HepG2 (cell line): ENCODE data around the gene NFKBIL1. TPM values are rescaled to one million over a fixed set of nuclear protein-coding genes. Genes with fewer than 3 reads are reported as not detected.
A peak's percentile ranks its signal among the peaks of the same experiment; 100 is the strongest.

Experiments
- ATAC-seq: fragments of 200-7000 bp; cut with Tn5 transposase; 3 replicates; pipeline ENCODE4 v1.9.1; 2020; ENCODE audit warnings: mild to moderate bottlenecking, moderate library complexity
- BruUV-seq: library from RNA; stranded (reverse); fragments of 400-500 nt; replicated peaks from 2 replicates; lab custom pipeline; 2021; lab: Mats Ljungman, UMichigan
- CTCF ChIA-PET: fragments of 300-600 bp; formaldehyde crosslinking; extraction: SDS; loops from one replicate; lab custom pipeline; 2021; ENCODE audit warnings: low total read pairs, inconsistent platforms, low intra/inter-chr PET ratio; lab: Yijun Ruan, JAX
- POLR2A ChIA-PET: fragments of 350-600 bp; sonication (Branson Sonifier 250); formaldehyde crosslinking; loops from one replicate; lab custom pipeline; 2020; ENCODE audit warnings: antibody characterized with exemption, inconsistent platforms; lab: Yijun Ruan, JAX
- DNase-seq: peaks from one replicate; pipeline ENCODE4 v3.0.0-alpha.2; 2015; ENCODE audit warnings: low spot score
- FAIRE-seq: peaks from 3 replicates; lab custom pipeline; 2011; peaks lifted over from hg19 to GRCh38; lab: Jason Lieb, UNC
- H2AFZ ChIP-seq: one replicate; pipeline ENCODE4 v1.6.1; 2011; ENCODE audit warnings: low read length, inconsistent platforms
- H3K27ac ChIP-seq: fragments of 300-600 bp; 3 replicates; pipeline ENCODE4 v1.8.0; 2011; ENCODE audit warnings: mixed run types, mild to moderate bottlenecking, mixed read lengths, low read length, inconsistent platforms; ENCODE audit not compliant: insufficient read depth; ENCODE audit errors: extremely low read length
- H3K27me3 ChIP-seq, 2 experiments: fragments of 200-600 bp in 1 of 2; 2 replicates in 1 of 2; 3 replicates in 1 of 2; pipeline versions ENCODE4 v1.6.0 to v1.8.0; 2011; ENCODE audit warnings: low read length in 2 of 2, mild to moderate bottlenecking in 2 of 2, moderate library complexity in 2 of 2, inconsistent platforms in 1 of 2; ENCODE audit not compliant: insufficient read depth in 2 of 2, control insufficient read depth in 1 of 2
- H3K36me3 ChIP-seq, 2 experiments: fragments of 200-600 bp in 1 of 2; replicated peaks in 1 of 2; 2 replicates in 1 of 2; 3 replicates in 1 of 2; pipeline versions ENCODE4 v1.5.1 to v1.8.0; 2011; ENCODE audit warnings: low read length in 2 of 2, inconsistent platforms in 1 of 2; ENCODE audit not compliant: insufficient read depth in 2 of 2, control insufficient read depth in 1 of 2
- H3K4me1 ChIP-seq: 2 replicates; pipeline ENCODE4 v1.5.1; 2012; ENCODE audit warnings: low read length, inconsistent platforms; ENCODE audit not compliant: insufficient read depth
- H3K4me2 ChIP-seq: 2 replicates; pipeline ENCODE4 v1.6.0; 2011; ENCODE audit warnings: low read depth, low read length, inconsistent platforms
- H3K4me3 ChIP-seq, 3 experiments: fragments of 200-600 bp in 1 of 3; sonication (generic), shearing (Covaris generic) in 1 of 3; replicated peaks in 1 of 3; 2 replicates each; pipeline ENCODE4 v1.5.1; 2011 to 2016; ENCODE audit warnings: low read length in 3 of 3, inconsistent platforms in 2 of 3, low read depth in 2 of 3, mild to moderate bottlenecking in 2 of 3, control low read depth in 1 of 3, mixed read lengths in 1 of 3; ENCODE audit not compliant: insufficient read depth in 1 of 3
- H3K79me2 ChIP-seq: one replicate; pipeline ENCODE4 v1.6.1; 2011; ENCODE audit warnings: low read length, inconsistent platforms; ENCODE audit not compliant: insufficient read depth
- H3K9ac ChIP-seq: 2 replicates; pipeline ENCODE4 v1.6.0; 2011; ENCODE audit warnings: mild to moderate bottlenecking, low read depth, low read length, inconsistent platforms; ENCODE audit not compliant: insufficient read depth
- H3K9me3 ChIP-seq: 2 replicates; pipeline ENCODE4 v1.5.1; 2012; ENCODE audit warnings: mild to moderate bottlenecking, low read length
- H4K20me1 ChIP-seq: 2 replicates; pipeline ENCODE4 v1.6.0; 2011; ENCODE audit warnings: inconsistent platforms, mild to moderate bottlenecking, low read length, moderate library complexity; ENCODE audit not compliant: insufficient read depth
- JDP2 ChIP-seq: sonication (generic); formaldehyde crosslinking; IDR thresholded peaks from 2 replicates; pipeline ENCODE4 v1.8.1; 2022; ENCODE audit warnings: missing genetic modification reagents, borderline replicate concordance
- PITX1 ChIP-seq: sonication (generic); formaldehyde crosslinking; IDR thresholded peaks from 2 replicates; pipeline ENCODE4 v1.5.1; 2020; ENCODE audit warnings: mild to moderate bottlenecking, missing genetic modification reagents
- RAD21 ChIP-seq: fragments of 450-650 bp; formaldehyde crosslinking; IDR thresholded peaks from 2 replicates; pipeline ENCODE4 v1.5.0; 2020; ENCODE audit warnings: mild to moderate bottlenecking
- REL ChIP-seq: sonication (generic); formaldehyde crosslinking; conservative IDR thresholded peaks from 2 replicates; pipeline ENCODE4 v1.8.0; 2022; ENCODE audit warnings: mild to moderate bottlenecking, missing genetic modification reagents, moderate library complexity
- SALL1 ChIP-seq: sonication (generic); formaldehyde crosslinking; IDR thresholded peaks from 2 replicates; pipeline ENCODE4 v1.8.0; 2022; ENCODE audit warnings: mild to moderate bottlenecking, missing genetic modification reagents
- SMC3 ChIP-seq: IDR thresholded peaks from 2 replicates; pipeline ENCODE4 v1.6.1; 2011; ENCODE audit warnings: low read length, improper control_type of control experiment
- SPEN ChIP-seq: sonication (generic); formaldehyde crosslinking; IDR thresholded peaks from 2 replicates; pipeline ENCODE4 v1.5.1; 2020; ENCODE audit warnings: low read depth, mild to moderate bottlenecking, missing genetic modification reagents
- STAG1 ChIP-seq: sonication (generic); formaldehyde crosslinking; IDR thresholded peaks from 2 replicates; pipeline ENCODE4 v1.4.0; 2020; ENCODE audit warnings: missing genetic modification reagents
- XRCC5 ChIP-seq: fragments of 200-400 bp; formaldehyde crosslinking; optimal IDR thresholded peaks from 2 replicates; pipeline ENCODE3; 2017; ENCODE audit warnings: mild to moderate bottlenecking, low read length
- ZFP36 ChIP-seq: fragments of 150-350 bp; IDR thresholded peaks from 2 replicates; pipeline ENCODE4 v1.6.1; 2018; ENCODE audit warnings: borderline replicate concordance, low read length, low read depth; ENCODE audit not compliant: partially characterized antibody
- ZMYM3 ChIP-seq: sonication (generic); formaldehyde crosslinking; IDR thresholded peaks from 2 replicates; pipeline ENCODE4 v1.5.1; 2020; ENCODE audit warnings: mild to moderate bottlenecking, missing genetic modification reagents
- ZNF101 ChIP-seq: sonication (generic); formaldehyde crosslinking; IDR thresholded peaks from 2 replicates; pipeline ENCODE4 v1.4.0; 2020; ENCODE audit warnings: mild to moderate bottlenecking, low read depth, missing genetic modification reagents, borderline replicate concordance
- ZNF263 ChIP-seq: sonication (generic); formaldehyde crosslinking; IDR thresholded peaks from 2 replicates; pipeline ENCODE4 v1.4.0; 2020; ENCODE audit warnings: missing genetic modification reagents
- ZNF33B ChIP-seq: sonication (generic); formaldehyde crosslinking; IDR thresholded peaks from 2 replicates; pipeline ENCODE4 v1.5.1; 2020; ENCODE audit warnings: mild to moderate bottlenecking, missing genetic modification reagents
- ZNF451 ChIP-seq: sonication (generic); formaldehyde crosslinking; IDR thresholded peaks from 2 replicates; pipeline ENCODE4 v1.5.0; 2020; ENCODE audit warnings: mild to moderate bottlenecking, missing genetic modification reagents
- ZNF75D ChIP-seq: sonication (generic); formaldehyde crosslinking; IDR thresholded peaks from 2 replicates; pipeline ENCODE4 v1.8.1; 2023; ENCODE audit warnings: missing genetic modification reagents, mild to moderate bottlenecking, borderline replicate concordance
- ZSCAN29 ChIP-seq: sonication (generic); formaldehyde crosslinking; conservative IDR thresholded peaks from 2 replicates; pipeline ENCODE4 v1.4.0; 2020; ENCODE audit warnings: mild to moderate bottlenecking, missing genetic modification reagents
- ZUFSP ChIP-seq: sonication (generic); formaldehyde crosslinking; IDR thresholded peaks from 2 replicates; pipeline ENCODE4 v1.9.0; 2021; ENCODE audit warnings: missing genetic modification reagents, mild to moderate bottlenecking, borderline replicate concordance
- WGBS: methylation state at CpG from one replicate; pipeline ENCODE4 v1.1.6; 2017; ENCODE audit warnings: low lambda C conversion rate; 5-methylcytosine and 5-hydroxymethylcytosine counted together
- in situ Hi-C: cut with HindIII; loops from 2 replicates; pipeline ENCODE4 v1.10.0; 2017; ENCODE audit warnings: low pct_unique_long_range_greater_than_20kb; ENCODE audit not compliant: extremely low pct_ligation_motif_present
- intact Hi-C: fragments of 100-400 bp; cut with micrococcal nuclease; formaldehyde crosslinking; loops from one replicate; pipeline ENCODE4 v1.10.0; 2022; ENCODE audit not compliant: unreplicated experiment
- polyA plus RNA-seq, 8 experiments: library from polyadenylated mRNA; depleted of rRNA in 3 of 8; stranded (reverse) in 7 of 8; unstranded in 1 of 8; fragments of >200 nt; fragmentation: Illumina TruSeq in 4 of 8; extraction: Trizol in 4 of 8; gene quantifications; 2 replicates each; pipeline versions ENCODE4 v1.2.1 to v1.2.3, GENCODE V29; 2011 to 2016; ENCODE audit warnings: low read depth in 4 of 8, missing spikeins in 1 of 8, mixed read lengths in 1 of 8; ENCODE audit not compliant: insufficient read depth in 1 of 8
- total RNA-seq, 5 experiments: library from RNA; depleted of rRNA; stranded (reverse); fragments of >200 nt; fragmentation: Illumina TruSeq; extraction: Trizol; gene quantifications; 2 replicates each; pipeline ENCODE4 v1.2.3, GENCODE V29; 2016; ENCODE audit warnings: low read depth in 1 of 5

NFKBIL1 gene
- total and polyA plus RNA-seq, 2 of the 13 experiments (the other 11 are each of a cell fraction or from before 2014, with no cell fraction given): 9.7 to 19.5 TPM

GRCh38 chr6:31582230-31582643, 34.8 kb downstream of the NFKBIL1 start, which contains the start of gene LTB:
LTB (minus strand) TSS chr6:31582424; CDS start chr6:31582417, 7 bp downstream.
- Histone ChIP-seq H3K79me2 (no peaks in the 10 kb centered on the region), H3K9me3 (no peaks in the 10 kb centered on the region), H3K4me2 (peak within 1 kb of the TSS; percentile 99), H3K4me1 (peaks cover 25% of the 10 kb centered on the region), H3K27ac (no peak within 1 kb of the TSS), H3K9ac (peak within 1 kb of the TSS; percentile 65), H4K20me1 (no peaks in the 10 kb centered on the region), H3K27me3 (peaks cover 7 to 64% of the 10 kb centered on the region in 2 experiments; a peak in 4 of 5 replicates), H3K36me3 (no peaks in the 10 kb centered on the region), H2AFZ (peak within 1 kb of the TSS; percentile 64), H3K4me3 (peak within 1 kb of the TSS; percentile 67 to 88 (median 78))
- DNase-seq: no peak
- FAIRE-seq: no peak
- ChIA-PET POLR2A (interaction anchor here (1.0 to 2.8 kb wide), 4 partner anchors 16 to 245 kb away, joined by 3 to 15 read pairs (median 3); partner anchors contain the start of genes DDX39B and HSPA1B), CTCF (interaction anchor here (3.2 kb wide), 1 partner anchor 16 kb away, joined by 35 read pairs; no protein-coding TSS in a partner anchor)
- TF ChIP-seq PITX1 (CRISPR knock-in tag) (0 out of 2 replicates have a peak, but pooled peaks have one; percentile 1), JDP2 (CRISPR knock-in tag) (no peak), SPEN (no peak), ZNF101 (CRISPR knock-in tag) (no peak), ZNF263 (CRISPR knock-in tag) (peak; percentile 50; the same call in 1 of the 2 replicates), REL (no peak), ZNF451 (CRISPR knock-in tag) (0 out of 2 replicates have a peak, but pooled peaks have one; percentile 29), ZSCAN29 (CRISPR knock-in tag) (no peak)
- in situ Hi-C loops (no loop called here), intact Hi-C loops (loop anchor here (1.0 to 5.0 kb wide), 2 partner anchors 21 to 35 kb away; partner anchors contain the start of genes ATP6V1G2 and NFKBIL1)
- peak; percentile 53 for ATAC-seq
- WGBS: 28% methylated on average over 3 of the region's 3 CpGs
- BruUV-seq: no TSS peak

GRCh38 chr6:31585491-31585890, 38.1 kb downstream of the NFKBIL1 start:
- in situ Hi-C loops (loop anchor here (5.0 kb wide), 1 partner anchor 93 kb away; no protein-coding TSS in a partner anchor), intact Hi-C loops (loop anchor here (5.0 kb wide), 1 partner anchor 1138 kb away; no protein-coding TSS in a partner anchor)
- Histone ChIP-seq H3K4me2 (no peak overlapping the region), H3K79me2 (no peaks in the 10 kb centered on the region), H2AFZ (no peak overlapping the region), H3K4me3 (no peak overlapping the region), H3K9ac (no peak overlapping the region), H4K20me1 (no peaks in the 10 kb centered on the region), H3K9me3 (no peaks in the 10 kb centered on the region), H3K36me3 (no peaks in the 10 kb centered on the region), H3K4me1 (peaks cover 20% of the 10 kb centered on the region), H3K27me3 (peaks cover 11 to 56% of the 10 kb centered on the region in 2 experiments), H3K27ac (no peak overlapping the region)
- 38% methylated on average over 2 of the region's 2 CpGs for WGBS
- FAIRE-seq (peak; percentile 60), DNase-seq (peak; percentile 50), ATAC-seq (no peak)
- ChIA-PET POLR2A (no interaction called here), CTCF (no interaction called here)
- no TSS peak for BruUV-seq
- no peak for TF ChIP-seq SALL1
- peak; percentile 86 for TF ChIP-seq ZFP36
- peak; percentile 15; the same call in 1 of the 2 replicates for TF ChIP-seq SMC3
- TF ChIP-seq STAG1: peak; percentile 23; the same call in 1 of the 2 replicates
- no peak for TF ChIP-seq ZUFSP
- TF ChIP-seq XRCC5: peak; percentile 42
- no peak for TF ChIP-seq ZNF33B
- TF ChIP-seq RAD21: peak; percentile 23; the same call in 1 of the 2 replicates
- 0 out of 2 replicates have a peak, but pooled peaks have one; percentile 39 for TF ChIP-seq ZNF75D (CRISPR knock-in tag)
- TF ChIP-seq ZMYM3 (CRISPR knock-in tag): peak; percentile 45; the same call in 1 of the 2 replicates
